ENCODE results near the gene CLNK. TPM values are rescaled to one million over a fixed set of nuclear protein-coding genes. Genes with fewer than 3 reads are reported as not detected.

Gene CLNK
- polyA plus RNA-seq, 3 donors: not detected

- Histone ChIP-seq H3K9me3 (replicated peaks in 1 of 2; ENCODE audit: control insufficient read depth in 1 of 2, insufficient read depth in 1 of 2, low read length in 2 of 2) (no peaks in the 10 kb centered on the region), H3K27ac (ENCODE audit: low read depth in 1 of 2, low read length in 2 of 2) (no peak overlapping the region), H3K27me3 (ENCODE audit: control insufficient read depth in 2 of 2, insufficient read depth in 2 of 2, low read length in 2 of 2) (no peaks in the 10 kb centered on the region), H3K4me1 (ENCODE audit: control insufficient read depth in 1 of 2, insufficient read depth in 2 of 2, low read length in 2 of 2) (peaks cover 24 to 25% of the 10 kb centered on the region in 2 donors), H3K4me2 (replicated peaks; ENCODE audit: extremely low read depth, low read length, poor library complexity, severe bottlenecking) (no peak overlapping the region), H2AFZ (ENCODE audit: insufficient read depth, low read depth, low read length, poor library complexity, severe bottlenecking) (no peak overlapping the region), H3K4me3 (replicated peaks in 1 of 3; ENCODE audit: low read depth in 2 of 3, low read length in 3 of 3) (no peak overlapping the region), H3K9ac (ENCODE audit: insufficient read depth, low read length, poor library complexity, severe bottlenecking) (no peak overlapping the region), H3K36me3 (replicated peaks in 1 of 2; ENCODE audit: control insufficient read depth in 1 of 2, insufficient read depth in 2 of 2, low read length in 2 of 2) (no peaks in the 10 kb centered on the region), H3K79me2 (ENCODE audit: insufficient read depth, low read length) (no peaks in the 10 kb centered on the region), H4K20me1 (ENCODE audit: insufficient read depth, low read length) (no peaks in the 10 kb centered on the region)
- peak overlapping the region in 1 of 7 donors; percentile 23 for H3K27ac Mint-ChIP-seq
- no peak for TF ChIP-seq CTCF (IDR thresholded peaks at IDR 0.05)
- H3K4me3 Mint-ChIP-seq: no peak overlapping the region
- no peak for DNase-seq
- H3K9me3 Mint-ChIP-seq: peaks cover 0 to 2% (median 0%) of the 10 kb centered on the region in 7 donors
- H3K36me3 Mint-ChIP-seq: no peaks in the 10 kb centered on the region
- intact Hi-C loops (cut with micrococcal nuclease): no loop called here
- peaks cover 31% of the 10 kb centered on the region for H3K4me1 Mint-ChIP-seq
- no CpG with 5 or more reads among the region's 6 CpGs for WGBS (ENCODE audit: insufficient coverage)
- H3K27me3 Mint-ChIP-seq (ENCODE audit: low read depth in 3 of 3): peaks cover 0 to 6% (median 1%) of the 10 kb centered on the region in 3 donors
Measured at GRCh38 chr4:10688846-10689245, 4.3 kb upstream of the CLNK start.

GRCh38 chr4:10688022-10688421 is 3.5 kb upstream of the CLNK start:
- intact Hi-C loops (cut with micrococcal nuclease): no loop called here
- Histone ChIP-seq H4K20me1 (ENCODE audit: insufficient read depth, low read length) (no peaks in the 10 kb centered on the region), H2AFZ (ENCODE audit: insufficient read depth, low read depth, low read length, poor library complexity, severe bottlenecking) (no peak overlapping the region), H3K36me3 (replicated peaks in 1 of 2; ENCODE audit: control insufficient read depth in 1 of 2, insufficient read depth in 2 of 2, low read length in 2 of 2) (no peaks in the 10 kb centered on the region), H3K9ac (ENCODE audit: insufficient read depth, low read length, poor library complexity, severe bottlenecking) (no peak overlapping the region), H3K79me2 (ENCODE audit: insufficient read depth, low read length) (no peaks in the 10 kb centered on the region), H3K9me3 (replicated peaks in 1 of 2; ENCODE audit: control insufficient read depth in 1 of 2, insufficient read depth in 1 of 2, low read length in 2 of 2) (no peaks in the 10 kb centered on the region), H3K4me3 (replicated peaks in 1 of 3; ENCODE audit: low read depth in 2 of 3, low read length in 3 of 3) (no peak overlapping the region), H3K4me1 (ENCODE audit: control insufficient read depth in 1 of 2, insufficient read depth in 2 of 2, low read length in 2 of 2) (peaks cover 24 to 25% of the 10 kb centered on the region in 2 donors), H3K4me2 (replicated peaks; ENCODE audit: extremely low read depth, low read length, poor library complexity, severe bottlenecking) (no peak overlapping the region), H3K27ac (ENCODE audit: low read depth in 1 of 2, low read length in 2 of 2) (no peak overlapping the region), H3K27me3 (ENCODE audit: control insufficient read depth in 2 of 2, insufficient read depth in 2 of 2, low read length in 2 of 2) (no peaks in the 10 kb centered on the region)
- 100% methylated on average over 3 of the region's 3 CpGs for WGBS (ENCODE audit: insufficient coverage)
- Mint-ChIP-seq H3K36me3 (no peaks in the 10 kb centered on the region), H3K27me3 (ENCODE audit: low read depth in 3 of 3) (peaks cover 0 to 6% (median 1%) of the 10 kb centered on the region in 3 donors), H3K4me3 (no peak overlapping the region), H3K9me3 (peaks cover 0 to 2% (median 0%) of the 10 kb centered on the region in 7 donors), H3K27ac (no peak overlapping the region), H3K4me1 (peaks cover 31% of the 10 kb centered on the region)
- no peak for DNase-seq
- TF ChIP-seq CTCF (IDR thresholded peaks at IDR 0.05): no peak
